ENCODE results near the gene FEM1C. TPM values are rescaled to one million over a fixed set of nuclear protein-coding genes. Genes with fewer than 3 reads are reported as not detected.

The FEM1C gene
- polyA plus RNA-seq, 1 experiment: 4.5 TPM

DNA sequence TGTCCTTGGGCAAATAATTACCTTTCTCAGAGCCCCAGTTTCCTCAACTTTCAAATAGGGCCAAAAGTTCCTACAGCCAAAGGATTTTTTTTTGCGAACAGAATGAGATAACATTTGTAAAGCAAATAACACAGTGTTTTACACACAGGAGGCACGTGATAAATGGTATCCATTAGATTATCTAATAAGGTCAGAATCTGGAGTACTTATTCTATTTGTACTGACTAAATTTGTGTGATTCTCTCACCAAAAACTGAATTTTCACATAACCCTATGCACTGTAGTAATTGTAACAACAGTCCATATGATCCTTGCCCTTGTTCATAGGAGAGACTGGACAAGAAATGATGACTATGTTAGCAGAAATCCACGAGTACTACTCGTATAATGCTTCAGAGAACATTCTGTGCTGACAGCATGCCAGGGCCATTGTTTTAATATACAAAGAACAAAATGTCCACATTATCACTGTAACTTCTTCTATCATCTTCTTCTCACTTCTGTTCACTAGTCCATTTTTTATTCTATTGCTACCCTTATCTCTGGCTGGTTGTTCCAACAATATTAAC is 13.9 kb upstream of the FEM1C start:
- Histone ChIP-seq H3K4me3 (ENCODE audit: low read depth, low read length) (no peak overlapping the region), H3K36me3 (ENCODE audit: control insufficient read depth, insufficient read depth, low read length) (no peaks in the 10 kb centered on the region), H3K27me3 (ENCODE audit: control insufficient read depth, insufficient read depth, low read length) (no peaks in the 10 kb centered on the region)
- no peak for DNase-seq (ENCODE audit: low read depth)
- ChIA-PET POLR2A (no interaction called here), CTCF (interaction anchor here (1.0 kb wide), 1 partner anchor 10 kb away, joined by 3 read pairs; no protein-coding TSS in a partner anchor)
- TF ChIP-seq, protein P1, sequence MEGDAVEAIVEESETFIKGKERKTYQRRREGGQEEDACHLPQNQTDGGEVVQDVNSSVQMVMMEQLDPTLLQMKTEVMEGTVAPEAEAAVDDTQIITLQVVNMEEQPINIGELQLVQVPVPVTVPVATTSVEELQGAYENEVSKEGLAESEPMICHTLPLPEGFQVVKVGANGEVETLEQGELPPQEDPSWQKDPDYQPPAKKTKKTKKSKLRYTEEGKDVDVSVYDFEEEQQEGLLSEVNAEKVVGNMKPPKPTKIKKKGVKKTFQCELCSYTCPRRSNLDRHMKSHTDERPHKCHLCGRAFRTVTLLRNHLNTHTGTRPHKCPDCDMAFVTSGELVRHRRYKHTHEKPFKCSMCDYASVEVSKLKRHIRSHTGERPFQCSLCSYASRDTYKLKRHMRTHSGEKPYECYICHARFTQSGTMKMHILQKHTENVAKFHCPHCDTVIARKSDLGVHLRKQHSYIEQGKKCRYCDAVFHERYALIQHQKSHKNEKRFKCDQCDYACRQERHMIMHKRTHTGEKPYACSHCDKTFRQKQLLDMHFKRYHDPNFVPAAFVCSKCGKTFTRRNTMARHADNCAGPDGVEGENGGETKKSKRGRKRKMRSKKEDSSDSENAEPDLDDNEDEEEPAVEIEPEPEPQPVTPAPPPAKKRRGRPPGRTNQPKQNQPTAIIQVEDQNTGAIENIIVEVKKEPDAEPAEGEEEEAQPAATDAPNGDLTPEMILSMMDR (IDR thresholded peaks at IDR 0.05; ENCODE audit: insufficient read depth, low read depth, low read length): no peak

DNA sequence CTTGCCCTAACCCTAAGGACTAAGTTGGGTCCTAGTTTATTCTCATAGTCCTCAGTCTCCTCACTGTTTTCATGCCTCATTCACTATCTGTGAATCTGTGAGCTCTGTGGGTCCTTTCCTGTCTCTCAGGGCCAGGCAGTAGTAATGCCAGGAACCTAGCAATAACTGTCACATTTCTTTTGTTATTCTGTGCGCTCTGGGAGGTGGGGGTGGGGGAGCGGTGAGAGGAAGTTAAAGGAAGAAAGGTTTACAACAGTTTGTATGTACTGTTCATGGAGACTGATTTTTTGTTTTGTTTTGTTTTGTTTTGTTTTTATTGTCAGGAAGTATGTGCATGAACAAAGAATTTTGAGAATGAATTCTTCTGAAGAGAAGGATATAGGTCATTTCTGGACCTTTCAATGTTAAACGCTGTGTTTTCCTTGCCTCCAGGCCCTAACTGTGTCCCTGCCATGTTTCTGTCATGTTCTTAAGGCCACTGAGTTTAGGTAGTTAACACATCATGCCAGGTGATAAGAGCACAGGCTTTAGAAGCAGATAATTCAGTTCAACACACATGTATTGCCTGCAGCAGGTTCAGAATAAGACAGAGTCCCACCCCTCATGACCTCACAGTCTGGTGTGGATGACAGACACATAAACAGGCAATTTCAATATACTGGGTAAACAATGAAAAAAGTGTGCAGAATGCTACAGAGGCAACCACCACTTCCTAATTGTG is 13.3 kb upstream of the FEM1C start:
- no peak for DNase-seq (ENCODE audit: low read depth)
- TF ChIP-seq, protein P1 (IDR thresholded peaks at IDR 0.05; ENCODE audit: insufficient read depth, low read depth, low read length): no peak
- Histone ChIP-seq H3K36me3 (ENCODE audit: control insufficient read depth, insufficient read depth, low read length) (no peaks in the 10 kb centered on the region), H3K27me3 (ENCODE audit: control insufficient read depth, insufficient read depth, low read length) (no peaks in the 10 kb centered on the region), H3K4me3 (ENCODE audit: low read depth, low read length) (no peak overlapping the region)
- POLR2A ChIA-PET: no interaction called here
- CTCF ChIA-PET: no interaction called here

DNA sequence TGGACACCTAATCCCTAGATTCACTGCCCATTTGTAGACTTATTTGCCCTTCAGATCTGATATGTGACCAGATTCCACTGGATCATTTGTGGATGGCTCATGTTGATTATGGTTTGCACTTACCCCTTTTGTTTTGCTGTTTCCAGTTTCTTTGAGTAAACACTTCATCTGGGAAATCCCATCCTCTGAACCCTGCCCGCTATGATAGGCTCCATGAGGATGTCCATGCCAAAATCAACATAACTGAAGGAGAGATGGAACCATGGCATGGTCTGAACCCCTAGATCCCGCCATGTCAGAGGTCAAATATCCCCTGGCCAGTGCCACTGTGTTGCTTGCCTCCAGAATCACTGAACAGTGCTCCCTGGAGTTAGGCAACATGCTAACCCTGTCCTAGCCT is 11.7 kb upstream of the FEM1C start:
- TF ChIP-seq, protein P1 (IDR thresholded peaks at IDR 0.05; ENCODE audit: insufficient read depth, low read depth, low read length): no peak
- no peak overlapping the region for H3K4me3 ChIP-seq (ENCODE audit: low read depth, low read length)
- H3K36me3 ChIP-seq (ENCODE audit: control insufficient read depth, insufficient read depth, low read length): no peaks in the 10 kb centered on the region
- H3K27me3 ChIP-seq (ENCODE audit: control insufficient read depth, insufficient read depth, low read length): no peaks in the 10 kb centered on the region
- POLR2A ChIA-PET: no interaction called here
- CTCF ChIA-PET: interaction anchor here (1.1 kb wide), 1 partner anchor 19 kb away, joined by 3 read pairs; no protein-coding TSS in a partner anchor
- DNase-seq (ENCODE audit: low read depth): no peak

DNA sequence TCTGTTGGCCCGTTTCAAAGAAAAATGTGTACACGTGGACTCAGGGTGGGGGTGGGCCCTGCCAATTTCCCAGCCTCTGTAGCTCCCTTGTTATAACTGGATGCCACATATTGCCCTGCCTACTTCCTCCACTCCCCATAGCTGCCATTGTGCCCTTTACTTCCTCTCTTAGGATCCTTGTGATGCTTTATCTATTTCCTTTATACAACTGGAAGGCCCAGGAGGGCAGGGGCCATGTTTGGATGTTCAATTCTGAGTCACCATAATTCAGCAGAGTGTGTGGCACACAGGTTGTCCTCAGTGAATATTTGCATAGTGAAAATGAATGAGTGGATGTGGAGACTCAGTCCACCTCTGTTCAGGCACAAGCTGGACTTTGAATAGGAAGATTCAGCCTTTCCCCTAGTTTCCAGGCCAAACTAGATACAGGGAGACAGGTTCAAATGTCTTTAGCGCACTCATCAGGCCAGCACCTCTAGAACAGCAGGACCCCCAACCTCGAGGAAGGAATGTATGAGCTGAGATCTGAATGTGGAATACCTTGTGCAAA is 10.6 kb upstream of the FEM1C start:
- Histone ChIP-seq H3K27me3 (ENCODE audit: control insufficient read depth, insufficient read depth, low read length) (no peaks in the 10 kb centered on the region), H3K4me3 (ENCODE audit: low read depth, low read length) (no peak overlapping the region), H3K36me3 (ENCODE audit: control insufficient read depth, insufficient read depth, low read length) (no peaks in the 10 kb centered on the region)
- ChIA-PET CTCF (interaction anchor here (0.7 kb wide), 1 partner anchor 19 kb away, joined by 3 read pairs; no protein-coding TSS in a partner anchor), POLR2A (no interaction called here)
- DNase-seq (ENCODE audit: low read depth): no peak
- TF ChIP-seq, protein P1 (IDR thresholded peaks at IDR 0.05; ENCODE audit: insufficient read depth, low read depth, low read length): no peak

DNA sequence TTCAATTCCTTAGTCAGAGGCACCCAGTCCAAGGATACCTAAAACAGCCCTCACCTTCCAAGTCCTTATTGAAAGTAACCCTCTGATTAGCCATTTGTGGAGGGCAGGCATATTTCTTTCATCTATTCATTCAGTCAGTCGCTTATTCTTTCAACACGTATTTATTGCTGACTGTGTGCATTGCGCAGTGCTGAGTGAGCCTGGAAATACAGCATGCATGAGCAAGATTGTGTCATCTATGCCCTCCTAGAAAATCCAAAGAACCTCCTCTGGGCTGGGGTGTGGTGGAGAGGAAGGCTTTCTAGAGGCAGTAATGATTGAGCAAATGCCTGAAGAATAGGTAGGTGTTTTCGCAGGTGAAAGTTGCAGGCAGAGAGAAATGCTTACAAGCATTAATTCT is 8.5 kb upstream of the FEM1C start:
- Histone ChIP-seq H3K4me3 (ENCODE audit: low read depth, low read length) (no peak overlapping the region), H3K36me3 (ENCODE audit: control insufficient read depth, insufficient read depth, low read length) (no peaks in the 10 kb centered on the region), H3K27me3 (ENCODE audit: control insufficient read depth, insufficient read depth, low read length) (no peaks in the 10 kb centered on the region)
- ChIA-PET POLR2A (interaction anchor here (0.5 kb wide), 1 partner anchor 8 kb away, joined by 3 read pairs; the partner anchor contains the start of gene FEM1C), CTCF (no interaction called here)
- DNase-seq (ENCODE audit: low read depth): no peak
- TF ChIP-seq, protein P1 (IDR thresholded peaks at IDR 0.05; ENCODE audit: insufficient read depth, low read depth, low read length): no peak
